CD4-positive, alpha-beta T cell treated with Interleukin-17A for 1 hour (primary cell): ENCODE results near the gene GLI1.
"Not testable (repeated sequence)": the region's sequence is repeated elsewhere in the genome, so short reads cannot be mapped to it uniquely, and the experiment has no call there.

Experiments
- DNase-seq: peaks from one replicate; pipeline ENCODE4 v3.0.0-alpha.2; 2020

GLI1 gene

DNA sequence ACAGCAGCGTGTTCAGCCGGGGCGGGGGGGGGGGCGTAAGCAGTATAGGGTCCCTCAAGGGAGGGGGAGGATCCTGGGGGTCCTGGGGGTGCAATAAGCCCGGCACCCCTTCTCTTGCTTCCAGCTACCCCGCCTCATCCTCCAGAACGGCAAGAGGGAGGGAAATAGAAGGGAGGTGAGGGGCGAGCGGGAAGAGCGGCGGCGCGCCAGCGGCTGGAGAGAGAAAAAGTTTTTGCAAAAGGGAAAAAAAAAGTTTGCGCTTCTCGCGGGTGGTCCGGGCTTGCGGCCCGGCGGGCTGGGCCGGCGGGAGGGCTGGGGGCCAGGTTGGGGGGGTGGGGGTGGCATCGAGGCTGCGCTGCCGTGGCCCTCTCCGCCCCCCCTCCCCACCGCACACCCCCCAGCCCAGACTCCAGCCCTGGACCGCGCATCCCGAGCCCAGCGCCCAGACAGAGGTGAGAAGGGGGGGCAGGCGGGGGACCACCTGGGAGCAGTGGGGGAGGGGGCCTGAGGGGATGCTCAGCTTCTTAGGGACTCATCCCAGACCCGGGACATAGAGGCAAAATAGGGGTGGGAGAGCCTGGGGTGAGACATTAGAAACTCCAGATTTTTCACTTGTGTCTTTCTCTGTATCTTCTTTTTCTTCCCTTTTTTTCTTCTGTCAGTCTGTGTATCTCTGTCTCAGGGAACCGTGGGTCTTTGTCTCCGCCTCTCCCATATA lies at the start of gene GLI1:
Gene GLI1, plus strand, starts transcription at position 36 of the 718 bp plus-strand sequence. CDS start 3,907 bp downstream, outside the sequence.
- DNase-seq = no peak

GRCh38 chr12:57410534-57410933 lies 49.1 kb upstream of the GLI1 start:
- no peak for DNase-seq

- not testable (repeated sequence) for DNase-seq
Measured at GRCh38 chr12:57414160-57414559, 45.4 kb upstream of the GLI1 start.

GRCh38 chr12:57415088-57415487 lies 44.5 kb upstream of the GLI1 start:
- DNase-seq = no peak

DNA sequence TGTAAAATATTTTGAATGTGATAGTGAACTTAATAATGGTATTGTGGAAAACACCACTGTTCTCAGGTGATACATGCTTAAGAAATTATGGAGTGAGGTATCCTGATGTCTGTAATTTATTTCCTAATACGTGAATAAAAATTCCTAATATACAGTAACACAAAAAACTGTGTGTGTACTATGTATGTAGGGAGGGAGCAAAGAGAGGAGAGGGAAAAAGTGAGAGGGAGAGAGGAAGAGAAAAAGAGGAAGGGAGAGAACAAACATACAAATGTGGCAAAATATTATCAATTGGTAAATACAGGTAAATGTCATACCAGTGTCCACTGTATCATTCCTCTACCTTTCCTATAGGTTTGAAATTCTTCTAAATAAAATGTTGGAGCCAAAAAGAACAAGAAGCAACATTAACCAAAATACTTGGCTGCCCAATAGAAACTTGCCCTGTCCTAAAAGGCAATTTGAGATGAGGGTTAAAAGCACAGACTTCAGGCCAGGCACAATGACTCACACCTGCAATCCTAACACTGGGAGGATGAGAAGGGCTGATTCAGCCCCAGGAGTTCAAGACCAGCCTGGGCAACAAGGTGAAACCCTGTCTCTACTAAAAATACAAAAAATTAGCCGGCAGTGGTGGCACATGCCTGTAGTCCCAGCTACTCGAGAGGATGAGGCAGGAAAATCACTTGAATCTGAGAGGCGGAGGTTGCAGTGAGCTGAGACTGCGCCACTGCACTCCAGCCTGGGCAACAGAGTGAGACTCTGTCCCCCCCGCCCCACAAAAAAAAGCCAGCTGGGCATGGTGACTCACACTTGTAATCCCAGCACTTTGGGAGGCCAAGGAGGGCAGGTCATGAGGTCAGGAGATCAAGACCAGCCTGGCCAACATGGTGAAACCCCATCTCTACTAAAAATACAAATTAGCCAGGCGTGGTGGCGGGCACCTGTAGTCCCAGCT lies 43.3 kb upstream of the GLI1 start:
- DNase-seq = no peak

- no peak for DNase-seq
Measured at GRCh38 chr12:57418255-57418654, 41.3 kb upstream of the GLI1 start.

DNA sequence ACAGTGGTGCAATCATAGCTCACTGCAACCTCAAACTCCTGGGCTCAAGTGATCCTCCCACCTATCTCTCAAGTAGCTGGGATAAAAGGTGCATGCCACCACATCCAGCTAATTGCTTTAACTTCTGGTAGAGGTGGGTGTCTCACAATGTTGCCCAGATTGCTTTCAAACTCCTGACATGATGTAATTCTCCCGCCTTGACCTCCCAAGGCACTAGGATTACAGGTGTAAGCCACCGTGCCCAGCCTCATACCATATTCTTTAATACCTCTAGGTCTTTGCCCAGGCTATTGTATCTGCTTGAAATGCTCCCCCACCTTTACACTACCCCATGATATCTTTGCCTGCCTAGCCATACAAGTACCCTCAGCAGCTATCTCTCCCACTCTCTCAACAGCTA lies 40.1 kb upstream of the GLI1 start:
- no peak for DNase-seq

DNA sequence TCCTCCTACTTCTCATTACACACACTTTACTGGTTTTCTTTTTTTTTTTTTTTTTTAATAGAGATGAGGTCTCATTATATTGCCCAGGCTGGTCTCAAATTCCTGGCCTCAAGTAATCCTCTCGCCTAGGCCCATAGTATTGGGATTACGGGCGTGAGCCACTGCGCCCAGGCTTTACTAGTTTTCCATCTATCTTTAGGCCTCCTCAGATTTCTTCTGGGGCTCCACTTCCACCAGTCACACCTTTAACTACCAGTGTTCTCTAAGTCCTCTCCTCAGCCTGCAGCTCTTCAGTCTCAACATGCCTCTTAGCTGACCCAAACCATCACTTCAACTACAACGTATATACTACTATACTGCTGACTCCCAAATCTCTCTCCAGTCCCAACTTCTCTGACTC lies 39.1 kb upstream of the GLI1 start:
- no peak for DNase-seq

GRCh38 chr12:57426948-57427347 lies 32.6 kb upstream of the GLI1 start:
- DNase-seq = not testable (repeated sequence)

DNA sequence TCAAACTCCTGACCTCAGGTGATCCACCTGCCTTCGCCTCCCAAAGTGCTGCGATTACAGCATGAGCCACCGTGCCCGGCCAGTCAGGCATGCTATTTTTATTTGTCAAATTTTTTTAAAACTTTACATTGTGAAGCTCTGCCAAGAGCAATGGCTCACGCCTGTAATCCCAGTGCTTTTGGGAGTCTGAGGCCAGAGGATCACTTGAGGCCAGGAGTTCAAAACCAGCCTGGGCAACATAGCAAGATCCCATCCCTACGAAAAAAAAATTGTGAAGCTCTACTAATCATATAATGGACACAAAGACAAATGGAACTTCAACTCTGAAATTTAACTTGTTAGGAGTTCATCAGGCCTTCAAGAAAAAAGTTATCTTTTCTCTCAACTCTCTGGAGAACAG lies 30.6 kb upstream of the GLI1 start:
- no peak for DNase-seq

DNA sequence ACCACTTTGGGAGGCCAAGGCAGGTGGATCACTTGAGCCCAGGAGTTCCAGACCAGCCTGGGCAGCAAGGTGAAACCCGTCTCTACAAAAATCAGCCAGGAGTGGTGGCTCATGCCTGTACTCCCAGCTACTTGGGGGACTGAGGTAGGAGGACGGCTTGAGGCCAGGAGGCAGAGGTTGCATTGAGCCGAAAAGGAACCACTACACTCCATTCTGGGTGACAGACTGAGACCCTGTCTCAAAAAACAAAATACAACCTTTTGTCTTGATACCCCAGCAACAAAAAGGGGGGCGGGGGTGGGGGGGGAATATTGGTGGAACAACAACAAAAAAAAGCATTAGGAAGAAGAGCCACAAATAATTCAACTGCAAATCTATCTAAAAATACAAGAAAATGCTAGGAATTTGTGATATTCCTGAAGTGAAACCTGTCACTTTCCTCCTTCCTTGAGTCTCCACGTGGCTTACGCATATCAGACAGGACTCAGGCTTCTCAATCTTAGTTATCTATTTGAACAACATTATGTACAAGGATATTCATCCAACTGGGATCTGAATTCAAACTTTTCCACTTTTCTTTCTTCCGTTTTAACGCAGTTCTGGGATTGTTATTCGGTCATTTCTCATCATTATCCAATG lies 30.0 kb upstream of the GLI1 start:
- DNase-seq = peak; percentile 9

DNA sequence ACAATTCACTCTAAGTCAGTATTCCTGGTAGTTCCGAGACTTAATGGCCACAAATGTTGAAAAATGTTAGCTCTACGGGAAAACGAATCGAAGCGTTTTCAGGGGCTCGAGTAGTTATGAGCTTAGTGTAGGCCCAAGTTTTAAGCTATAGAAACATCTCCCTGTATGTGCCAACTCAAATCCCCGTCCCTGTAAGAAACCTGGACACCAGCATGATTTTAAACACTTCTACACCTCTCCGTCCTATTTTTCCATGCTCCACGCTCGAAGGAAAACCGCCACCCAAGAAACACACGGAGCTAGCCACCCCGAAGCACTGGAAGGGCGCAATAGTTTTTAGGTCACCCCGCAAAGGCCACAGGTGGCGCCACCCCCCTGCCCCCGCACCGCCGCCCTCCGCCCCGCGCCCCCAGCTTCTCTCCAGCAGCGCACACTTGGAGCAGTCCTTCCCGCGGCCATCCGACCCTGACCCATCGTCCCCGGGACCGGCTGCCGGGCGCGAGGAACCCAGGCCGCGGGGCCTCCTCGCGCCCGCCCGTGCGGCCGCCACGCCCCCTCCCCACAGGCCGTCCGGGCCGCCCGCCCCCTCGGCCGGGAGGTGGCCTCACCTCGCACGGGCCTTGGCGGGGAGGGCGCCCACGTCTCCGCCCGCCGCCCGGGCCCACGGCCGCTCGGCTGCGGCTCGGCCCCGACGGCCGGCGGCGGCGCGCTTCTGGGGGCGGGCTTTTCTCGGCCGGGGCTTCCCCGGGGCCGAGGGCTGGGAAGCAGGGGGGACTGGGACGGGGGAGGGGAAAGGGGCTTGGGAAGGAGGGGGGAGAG lies 29.3 kb upstream of the GLI1 start:
- peak; percentile 55 for DNase-seq

DNA sequence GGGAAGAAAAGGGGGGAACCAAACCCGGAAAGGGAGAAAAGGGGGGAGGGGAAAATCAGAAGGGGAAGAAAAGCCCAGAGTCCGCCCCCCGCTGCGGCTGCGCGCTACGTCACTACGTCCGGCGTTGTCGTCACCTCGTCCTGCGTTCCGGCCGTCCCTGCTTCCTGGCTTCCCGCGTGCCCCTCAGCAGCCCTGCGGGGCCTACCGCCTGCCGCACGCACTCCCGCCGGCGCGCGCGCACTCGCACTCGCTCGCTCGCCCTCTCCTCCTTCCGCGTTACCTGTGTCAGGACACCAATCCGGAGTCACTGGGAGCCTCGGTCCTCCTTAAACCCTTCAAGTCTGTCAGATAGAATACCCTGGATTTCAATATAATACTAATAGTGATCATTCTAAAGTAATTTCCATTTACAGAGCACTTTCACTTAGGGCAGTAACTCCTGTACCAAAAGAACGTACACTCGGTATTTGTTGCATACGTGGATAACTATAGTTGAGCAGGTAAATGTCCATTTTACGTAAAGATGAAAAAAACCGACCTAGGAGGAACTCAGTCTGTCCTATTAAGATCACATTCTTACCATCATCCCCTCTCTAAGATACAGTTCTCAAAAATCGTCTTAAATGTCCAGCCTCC lies 28.5 kb upstream of the GLI1 start, which contains the start of gene R3HDM2:
Gene R3HDM2, minus strand, starts transcription at position 113 of the 636 bp plus-strand sequence. CDS start 120,615 bp downstream, outside the sequence.
- DNase-seq = peak; percentile 96

GRCh38 chr12:57431654-57432188 lies 27.9 kb upstream of the GLI1 start:
- no peak for DNase-seq

DNA sequence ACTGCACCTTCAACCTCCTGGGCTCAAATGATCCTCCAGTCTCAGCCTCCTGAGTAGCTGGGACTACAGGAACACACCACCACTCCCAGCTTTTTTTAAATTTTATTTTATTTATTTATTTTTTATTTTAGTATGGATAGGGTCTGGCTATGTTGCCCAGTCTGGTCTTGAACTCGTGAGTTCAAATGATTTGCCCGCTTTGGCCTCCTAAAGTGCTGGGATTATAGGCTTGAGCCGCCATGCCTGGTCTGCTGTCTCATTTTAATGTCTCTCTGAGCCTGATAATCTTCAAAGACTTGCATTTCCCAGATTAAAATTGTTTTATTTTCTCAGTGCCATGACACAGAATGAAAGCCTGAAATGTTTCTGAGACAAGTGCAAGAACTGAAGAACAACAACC lies 26.2 kb upstream of the GLI1 start:
- no peak for DNase-seq

DNA sequence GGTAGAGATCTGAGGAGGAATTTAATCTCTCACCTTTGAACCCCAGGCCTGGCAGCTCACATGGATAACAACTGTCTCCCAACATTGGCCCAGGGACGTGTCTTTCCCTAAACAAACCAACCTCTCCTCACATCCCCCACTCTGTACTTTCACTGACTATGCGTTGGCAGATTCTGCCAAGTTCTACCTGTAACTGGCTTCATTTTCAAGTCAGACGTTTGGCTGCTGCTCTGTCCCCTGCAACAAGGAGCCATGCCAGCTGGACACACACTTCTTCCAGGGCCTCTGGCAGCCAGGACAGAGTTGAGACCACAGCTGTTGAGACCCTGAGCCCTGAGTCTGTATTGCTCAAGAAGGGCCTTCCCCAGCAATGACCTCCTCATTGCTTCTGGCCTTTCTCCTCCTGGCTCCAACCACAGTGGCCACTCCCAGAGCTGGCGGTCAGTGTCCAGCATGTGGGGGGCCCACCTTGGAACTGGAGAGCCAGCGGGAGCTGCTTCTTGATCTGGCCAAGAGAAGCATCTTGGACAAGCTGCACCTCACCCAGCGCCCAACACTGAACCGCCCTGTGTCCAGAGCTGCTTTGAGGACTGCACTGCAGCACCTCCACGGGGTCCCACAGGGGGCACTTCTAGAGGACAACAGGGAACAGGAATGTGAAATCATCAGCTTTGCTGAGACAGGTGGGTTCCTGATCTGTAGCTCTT lies 24.9 kb upstream of the GLI1 start, which contains the start of gene INHBC:
Gene INHBC, plus strand, starts transcription at position 268 of the 707 bp plus-strand sequence. Its CDS starts 103 bp downstream, at position 371.
- no peak for DNase-seq

GRCh38 chr12:57435293-57435692 lies 24.3 kb upstream of the GLI1 start:
- no peak for DNase-seq

DNA sequence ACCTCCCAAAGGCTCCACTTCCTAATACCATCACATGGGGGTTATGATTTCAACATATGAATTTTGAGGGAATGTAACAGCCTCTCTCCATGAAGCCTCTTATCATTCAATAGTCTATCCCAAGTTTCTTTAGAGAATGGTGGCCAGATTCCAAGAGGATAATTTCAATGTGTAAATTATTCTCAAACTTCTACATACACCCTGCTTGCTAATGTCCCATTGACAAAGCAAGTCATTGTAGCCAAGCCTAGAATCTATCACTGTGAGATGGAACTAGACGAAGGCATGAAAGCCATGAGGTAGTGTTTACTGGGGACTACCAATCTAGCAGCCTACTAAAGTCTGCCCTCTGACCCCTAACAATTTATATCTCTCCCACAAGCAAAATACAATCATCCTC lies 21.2 kb upstream of the GLI1 start:
- no peak for DNase-seq

- DNase-seq = no peak
Measured at GRCh38 chr12:57439762-57440266, 19.8 kb upstream of the GLI1 start.

DNA sequence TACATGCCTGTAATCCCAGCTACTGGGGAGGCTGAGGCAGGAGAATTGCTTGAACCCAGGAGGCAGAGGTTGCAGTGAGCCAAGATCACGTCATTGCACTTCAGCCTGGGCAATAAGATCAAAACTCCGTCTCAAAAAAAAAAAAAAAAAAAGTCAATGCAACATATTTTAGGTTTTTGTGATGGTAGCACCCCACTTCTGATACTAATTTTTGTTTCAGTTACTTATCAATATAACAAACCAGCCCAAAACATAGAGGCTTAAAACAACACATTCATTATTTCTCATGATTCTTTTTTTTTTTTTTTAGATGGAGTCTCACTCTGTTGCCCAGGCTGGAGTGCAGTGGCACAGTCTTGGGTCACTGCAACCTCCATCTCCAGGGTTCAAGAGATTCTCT lies 18.2 kb upstream of the GLI1 start:
- DNase-seq = not testable (repeated sequence)
